ENCODE results near the gene PIAS2. TPM values are rescaled to one million over a fixed set of nuclear protein-coding genes. Genes with fewer than 3 reads are reported as not detected.

PIAS2 gene
- total and polyA plus RNA-seq, 3 donors from 2014 or later: 74.6 to 318 (median 96.7) TPM

GRCh38 chr18:46953195-46953594, 35.9 kb upstream of the PIAS2 start:
- H3K4me3 ChIP-seq: no peak overlapping the region
- no peak overlapping the region for H3K27ac ChIP-seq
- no peak for DNase-seq
- 65 to 67% methylated on average over 5 of the region's 5 CpGs for WGBS, 2 donors
- H3K36me3 ChIP-seq (ENCODE audit: low read depth, missing control alignments): no peaks in the 10 kb centered on the region
- intact Hi-C loops (cut with DNase I; ENCODE audit: low total_unique reads): no loop called here
- no peaks in the 10 kb centered on the region for H3K27me3 ChIP-seq
- H3K9me3 ChIP-seq: no peaks in the 10 kb centered on the region
- no peaks in the 10 kb centered on the region for H3K4me1 ChIP-seq
- no peak for TF ChIP-seq POLR2A (IDR thresholded peaks at IDR 0.05)
- TF ChIP-seq, protein P1, sequence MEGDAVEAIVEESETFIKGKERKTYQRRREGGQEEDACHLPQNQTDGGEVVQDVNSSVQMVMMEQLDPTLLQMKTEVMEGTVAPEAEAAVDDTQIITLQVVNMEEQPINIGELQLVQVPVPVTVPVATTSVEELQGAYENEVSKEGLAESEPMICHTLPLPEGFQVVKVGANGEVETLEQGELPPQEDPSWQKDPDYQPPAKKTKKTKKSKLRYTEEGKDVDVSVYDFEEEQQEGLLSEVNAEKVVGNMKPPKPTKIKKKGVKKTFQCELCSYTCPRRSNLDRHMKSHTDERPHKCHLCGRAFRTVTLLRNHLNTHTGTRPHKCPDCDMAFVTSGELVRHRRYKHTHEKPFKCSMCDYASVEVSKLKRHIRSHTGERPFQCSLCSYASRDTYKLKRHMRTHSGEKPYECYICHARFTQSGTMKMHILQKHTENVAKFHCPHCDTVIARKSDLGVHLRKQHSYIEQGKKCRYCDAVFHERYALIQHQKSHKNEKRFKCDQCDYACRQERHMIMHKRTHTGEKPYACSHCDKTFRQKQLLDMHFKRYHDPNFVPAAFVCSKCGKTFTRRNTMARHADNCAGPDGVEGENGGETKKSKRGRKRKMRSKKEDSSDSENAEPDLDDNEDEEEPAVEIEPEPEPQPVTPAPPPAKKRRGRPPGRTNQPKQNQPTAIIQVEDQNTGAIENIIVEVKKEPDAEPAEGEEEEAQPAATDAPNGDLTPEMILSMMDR (IDR thresholded peaks at IDR 0.05): no peak

DNA sequence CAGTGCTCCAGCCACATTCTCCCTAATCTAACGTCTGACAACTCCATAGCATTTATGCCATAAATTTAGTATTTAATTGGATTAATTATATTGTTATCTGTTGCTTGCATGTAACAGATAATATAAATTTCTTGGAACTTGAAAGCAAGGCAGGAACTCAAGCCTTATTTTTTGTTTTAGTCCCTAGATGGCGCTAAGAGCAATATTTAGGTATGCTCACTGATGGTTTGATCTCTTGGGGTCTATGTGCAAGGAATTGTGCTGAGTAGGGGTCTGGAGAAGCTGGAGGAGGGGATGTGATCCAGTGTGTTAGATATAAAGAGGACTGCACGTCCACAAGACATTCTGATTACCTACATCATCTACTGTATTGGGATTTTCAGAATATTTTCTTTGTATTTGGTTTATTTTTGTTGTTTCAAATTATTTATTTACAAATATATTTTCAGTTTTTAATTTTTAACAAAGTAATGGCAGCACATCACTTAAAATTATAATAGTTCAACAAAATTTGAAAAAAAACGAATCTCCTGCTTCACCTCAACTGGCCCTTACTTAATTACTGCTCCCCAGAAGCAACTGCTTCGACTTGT, 32.9 kb upstream of the PIAS2 start:
- Histone ChIP-seq H3K36me3 (ENCODE audit: low read depth, missing control alignments) (no peaks in the 10 kb centered on the region), H3K4me1 (no peaks in the 10 kb centered on the region), H3K9me3 (no peaks in the 10 kb centered on the region), H3K27me3 (no peaks in the 10 kb centered on the region), H3K4me3 (no peak overlapping the region), H3K27ac (no peak overlapping the region)
- no peak for DNase-seq
- intact Hi-C loops (cut with DNase I; ENCODE audit: low total_unique reads): no loop called here
- 76 to 80% methylated on average over 5 of the region's 5 CpGs for WGBS, 2 donors
- TF ChIP-seq, protein P1 (IDR thresholded peaks at IDR 0.05): peak in 1 of 3 experiments; percentile 36
- TF ChIP-seq POLR2A (IDR thresholded peaks at IDR 0.05): no peak

DNA sequence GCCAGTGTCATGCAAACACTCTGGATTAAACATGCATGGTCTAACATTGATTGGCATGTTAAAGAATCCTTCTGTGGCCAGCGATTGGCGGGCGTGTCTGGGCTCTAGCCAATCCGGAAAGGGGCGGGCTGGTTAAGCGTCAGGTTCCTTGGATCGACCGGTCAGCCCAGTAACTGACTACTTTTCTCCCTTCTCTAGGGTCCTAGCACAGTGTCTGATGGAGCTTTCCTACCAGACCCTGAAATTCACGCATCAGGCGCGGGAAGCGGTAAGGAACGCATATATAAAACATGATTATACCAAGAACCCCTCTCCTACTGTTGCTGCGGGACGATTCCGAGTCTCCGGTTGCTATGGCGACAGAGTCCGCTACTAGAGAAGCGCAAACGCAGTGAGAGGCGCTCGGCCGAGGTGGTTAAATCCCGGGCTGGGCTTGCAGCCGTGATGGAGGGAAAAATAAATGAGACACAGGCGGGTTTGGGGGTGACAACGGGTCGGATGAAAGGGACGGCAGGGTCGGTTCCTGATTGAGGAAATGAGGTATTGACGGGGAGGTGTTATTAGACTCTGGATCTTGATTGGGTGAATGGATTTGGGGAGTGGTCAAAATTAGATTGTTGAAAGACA, 29.5 kb upstream of the PIAS2 start:
- H3K27ac ChIP-seq: no peak overlapping the region
- H3K27me3 ChIP-seq: no peaks in the 10 kb centered on the region
- H3K9me3 ChIP-seq: no peaks in the 10 kb centered on the region
- DNase-seq: peak; percentile 88
- WGBS, 2 donors: 1 to 5% methylated on average over 29 to 32 of the region's 32 CpGs
- H3K4me1 ChIP-seq: no peaks in the 10 kb centered on the region
- H3K36me3 ChIP-seq (ENCODE audit: low read depth, missing control alignments): no peaks in the 10 kb centered on the region
- TF ChIP-seq POLR2A (IDR thresholded peaks at IDR 0.05): no peak
- TF ChIP-seq, protein P1 (IDR thresholded peaks at IDR 0.05): no peak
- H3K4me3 ChIP-seq: peak overlapping the region; percentile 57 to 59
- intact Hi-C loops (cut with DNase I; ENCODE audit: low total_unique reads): no loop called here

DNA sequence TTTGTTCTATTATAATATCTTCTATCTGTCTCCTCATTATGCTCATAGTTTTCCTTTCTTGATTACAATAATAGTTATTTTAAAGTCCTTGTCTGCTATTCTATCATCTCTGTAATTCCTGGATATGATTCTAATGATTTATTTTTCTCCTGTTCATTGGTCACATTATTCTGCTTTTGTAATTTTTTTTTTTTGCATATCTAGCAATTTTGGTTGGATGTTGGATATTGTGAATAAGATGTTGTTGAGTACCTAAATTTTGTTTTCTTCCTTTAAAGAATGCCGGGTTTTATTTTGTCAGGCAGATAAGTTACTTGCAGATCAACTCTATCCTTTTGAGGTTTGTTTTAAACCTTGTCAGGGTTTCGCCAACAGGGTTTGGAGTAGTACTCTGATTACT, 25.3 kb upstream of the PIAS2 start:
- H3K36me3 ChIP-seq (ENCODE audit: low read depth, missing control alignments): no peaks in the 10 kb centered on the region
- intact Hi-C loops (cut with DNase I; ENCODE audit: low total_unique reads): no loop called here
- TF ChIP-seq POLR2A (IDR thresholded peaks at IDR 0.05): no peak
- TF ChIP-seq, protein P1 (IDR thresholded peaks at IDR 0.05): no peak
- H3K4me1 ChIP-seq: no peaks in the 10 kb centered on the region
- DNase-seq: no peak
- H3K9me3 ChIP-seq: no peaks in the 10 kb centered on the region
- no peaks in the 10 kb centered on the region for H3K27me3 ChIP-seq
- no peak overlapping the region for H3K4me3 ChIP-seq
- H3K27ac ChIP-seq: no peak overlapping the region
- 85 to 95% methylated on average over 2 of the region's 2 CpGs for WGBS, 2 donors
